GM18951 (cell line): ENCODE measurements around the gene DTNA.

Experiments used
- POLR2A ChIP-seq: IDR thresholded peaks from 4 replicates; pipeline ENCODE4 v1.6.1; 2011; ENCODE audit warnings: mild to moderate bottlenecking; ENCODE audit not compliant: insufficient read length, insufficient read depth; ENCODE audit errors: extremely low read depth
- in situ Hi-C: fragments of 300-500 bp; cut with MboI; formaldehyde crosslinking; loops from one replicate; pipeline ENCODE4 v1.12.0; 2022; ENCODE audit warnings: low sequenced_read_pairs, mixed read lengths, inconsistent platforms; ENCODE audit not compliant: unreplicated experiment

The DTNA gene

GRCh38 chr18:34844072-34844471, 134.0 kb downstream of the DTNA start:
- in situ Hi-C loops: no loop called here

GRCh38 chr18:34844732-34845459, 134.8 kb downstream of the DTNA start:
- no peak for TF ChIP-seq POLR2A

More at GRCh38 chr18:34844072-34844471, 134.0 kb downstream of the DTNA start:
- TF ChIP-seq POLR2A: no peak

GRCh38 chr18:34847408-34847807, 137.3 kb downstream of the DTNA start:
- in situ Hi-C loops: no loop called here
- no peak for TF ChIP-seq POLR2A

More at GRCh38 chr18:34844732-34845459, 134.8 kb downstream of the DTNA start:
- in situ Hi-C loops: no loop called here

GRCh38 chr18:34848156-34848555, 138.1 kb downstream of the DTNA start:
- no peak for TF ChIP-seq POLR2A
- in situ Hi-C loops: no loop called here

- TF ChIP-seq POLR2A: no peak
- in situ Hi-C loops: no loop called here
Observed at GRCh38 chr18:34848695-34849094, 138.6 kb downstream of the DTNA start.

GRCh38 chr18:34857320-34857719, 147.2 kb downstream of the DTNA start:
- in situ Hi-C loops: no loop called here
- no peak for TF ChIP-seq POLR2A

GRCh38 chr18:34858188-34858587, 148.1 kb downstream of the DTNA start:
- no peak for TF ChIP-seq POLR2A
- in situ Hi-C loops: no loop called here

GRCh38 chr18:34859496-34859895, 149.4 kb downstream of the DTNA start:
- no peak for TF ChIP-seq POLR2A
- in situ Hi-C loops: no loop called here

GRCh38 chr18:34862561-34862960, 152.5 kb downstream of the DTNA start:
- TF ChIP-seq POLR2A: no peak
- in situ Hi-C loops: no loop called here

GRCh38 chr18:34863702-34864101, 153.6 kb downstream of the DTNA start:
- TF ChIP-seq POLR2A: no peak
- in situ Hi-C loops: no loop called here

GRCh38 chr18:34864836-34865497, 154.9 kb downstream of the DTNA start:
- TF ChIP-seq POLR2A: no peak
- in situ Hi-C loops: no loop called here

GRCh38 chr18:34866310-34866709, 156.2 kb downstream of the DTNA start:
- no peak for TF ChIP-seq POLR2A
- in situ Hi-C loops: no loop called here

- in situ Hi-C loops: no loop called here
- no peak for TF ChIP-seq POLR2A
Observed at GRCh38 chr18:34866739-34867138, 156.6 kb downstream of the DTNA start.

GRCh38 chr18:34867520-34867919, 157.4 kb downstream of the DTNA start:
- TF ChIP-seq POLR2A: no peak
- in situ Hi-C loops: no loop called here
